IPS-18a (cell line): ENCODE data around the gene FAM110C.
"Not testable (repeated sequence)": the region's sequence is repeated elsewhere in the genome, so short reads cannot be mapped to it uniquely, and the experiment has no call there.

Experiments
- H3K27ac ChIP-seq: one replicate; pipeline ENCODE4 v1.5.1; 2013; ENCODE audit warnings: low read length
- H3K27me3 ChIP-seq: one replicate; pipeline ENCODE4 v1.6.1; 2013; ENCODE audit warnings: mild to moderate bottlenecking, low read length; ENCODE audit not compliant: control insufficient read depth, insufficient read depth
- H3K36me3 ChIP-seq: one replicate; pipeline ENCODE4 v1.6.1; 2013; ENCODE audit warnings: low read depth, low read length; ENCODE audit not compliant: control insufficient read depth
- H3K4me1 ChIP-seq: one replicate; pipeline ENCODE4 v1.6.1; 2013; ENCODE audit warnings: low read depth, low read length; ENCODE audit not compliant: control insufficient read depth
- H3K4me3 ChIP-seq: one replicate; pipeline ENCODE4 v1.5.1; 2013; ENCODE audit warnings: low read length
- H3K9ac ChIP-seq: one replicate; pipeline ENCODE4 v1.6.1; 2013; ENCODE audit warnings: mild to moderate bottlenecking, low read length, moderate library complexity
- H3K9me3 ChIP-seq: one replicate; pipeline ENCODE4 v1.6.1; 2013; ENCODE audit warnings: low read depth, low read length; ENCODE audit not compliant: control insufficient read depth

The FAM110C gene

GRCh38 chr2:22244-22643 is 24.1 kb downstream of the FAM110C start:
- not testable (repeated sequence) for H3K9ac ChIP-seq, H3K27ac ChIP-seq, H3K4me3 ChIP-seq, H3K4me1 ChIP-seq, H3K9me3 ChIP-seq, H3K36me3 ChIP-seq, H3K27me3 ChIP-seq

- not testable (repeated sequence) for H3K27ac ChIP-seq, H3K27me3 ChIP-seq
Observed at GRCh38 chr2:20259-20658, 26.0 kb downstream of the FAM110C start.

GRCh38 chr2:19505-19904 is 26.8 kb downstream of the FAM110C start:
- no peaks in the 10 kb centered on the region for H3K36me3 ChIP-seq

More at GRCh38 chr2:20259-20658, 26.0 kb downstream of the FAM110C start:
- not testable (repeated sequence) for H3K9ac ChIP-seq, H3K4me1 ChIP-seq, H3K36me3 ChIP-seq, H3K4me3 ChIP-seq, H3K9me3 ChIP-seq

GRCh38 chr2:18402-19271 is 27.7 kb downstream of the FAM110C start:
- Histone ChIP-seq H3K27me3 (no peaks in the 10 kb centered on the region), H3K9me3 (no peaks in the 10 kb centered on the region), H3K9ac (no peak overlapping the region), H3K36me3 (no peaks in the 10 kb centered on the region), H3K4me1 (peaks cover 6% of the 10 kb centered on the region), H3K27ac (no peak overlapping the region), H3K4me3 (no peak overlapping the region)

More at GRCh38 chr2:19505-19904, 26.8 kb downstream of the FAM110C start:
- peaks cover 6% of the 10 kb centered on the region for H3K4me1 ChIP-seq
- no peaks in the 10 kb centered on the region for H3K27me3 ChIP-seq
- no peak overlapping the region for H3K4me3 ChIP-seq
- no peaks in the 10 kb centered on the region for H3K9me3 ChIP-seq
- H3K27ac ChIP-seq = no peak overlapping the region
- H3K9ac ChIP-seq = no peak overlapping the region

- H3K4me1 ChIP-seq, H3K27ac ChIP-seq, H3K9me3 ChIP-seq, H3K9ac ChIP-seq, H3K4me3 ChIP-seq, H3K36me3 ChIP-seq, H3K27me3 ChIP-seq: not testable (repeated sequence)
Observed at GRCh38 chr2:15916-16315, 30.4 kb downstream of the FAM110C start.

GRCh38 chr2:11248-11941 is 34.9 kb downstream of the FAM110C start:
- Histone ChIP-seq H3K36me3 (no peaks in the 10 kb centered on the region), H3K4me3 (no peak overlapping the region), H3K27me3 (no peaks in the 10 kb centered on the region), H3K9ac (no peak overlapping the region), H3K9me3 (no peaks in the 10 kb centered on the region), H3K27ac (no peak overlapping the region), H3K4me1 (no peaks in the 10 kb centered on the region)

- Histone ChIP-seq H3K36me3 (no peaks in the 10 kb centered on the region), H3K9ac (no peak overlapping the region), H3K4me3 (no peak overlapping the region), H3K4me1 (no peaks in the 10 kb centered on the region), H3K9me3 (no peaks in the 10 kb centered on the region), H3K27me3 (no peaks in the 10 kb centered on the region), H3K27ac (no peak overlapping the region)
Observed at GRCh38 chr2:10222-10875, 36.0 kb downstream of the FAM110C start.
